Measurements from ENCODE around the gene ZNF385C.

The ZNF385C gene

GRCh38 chr17:42124256-42124655, 26.0 kb upstream of the ZNF385C start:
- DNase-seq: no peak

DNA sequence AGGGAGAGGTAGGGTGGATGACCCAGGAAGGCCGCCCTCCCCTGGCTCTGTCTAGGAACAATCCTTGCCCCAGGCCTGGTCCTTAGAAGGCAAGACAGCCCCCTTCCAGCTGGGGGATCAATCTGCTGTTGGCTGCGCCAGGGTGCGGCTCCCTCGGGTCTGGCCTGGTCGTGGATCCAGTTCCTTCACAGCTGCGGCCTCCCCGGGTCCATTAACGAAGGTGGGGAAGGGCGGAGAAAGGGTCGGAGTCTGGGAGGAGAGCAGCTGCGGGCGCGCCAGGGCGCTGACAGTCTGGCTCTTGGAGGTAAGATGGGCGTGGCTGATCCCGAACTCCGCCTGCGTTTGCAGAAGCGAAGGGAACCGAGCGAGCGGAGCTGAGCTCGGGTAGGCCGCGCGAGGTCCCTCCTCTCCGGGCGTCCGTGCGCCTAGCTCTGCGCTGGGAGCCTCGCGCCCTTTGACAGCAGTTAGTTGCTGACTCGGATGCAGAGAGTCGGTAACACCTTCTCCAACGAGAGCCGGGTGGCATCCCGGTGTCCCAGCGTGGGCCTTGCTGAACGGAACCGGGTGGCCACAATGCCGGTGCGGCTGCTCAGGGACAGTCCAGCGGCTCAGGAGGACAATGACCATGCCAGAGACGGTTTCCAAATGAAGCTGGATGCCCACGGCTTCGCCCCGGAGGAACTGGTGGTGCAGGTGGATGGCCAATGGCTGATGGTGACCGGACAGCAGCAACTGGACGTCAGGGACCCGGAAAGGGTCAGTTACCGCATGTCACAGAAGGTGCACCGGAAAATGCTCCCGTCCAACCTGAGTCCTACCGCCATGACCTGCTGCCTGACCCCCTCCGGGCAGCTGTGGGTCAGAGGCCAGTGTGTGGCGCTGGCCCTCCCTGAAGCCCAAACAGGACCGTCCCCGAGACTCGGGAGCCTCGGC, 24.4 kb upstream of the ZNF385C start, which contains the start of gene HSPB9:
TSS of gene HSPB9 (plus strand) at position 434 of the 933 bp plus-strand sequence. CDS start at position 481, 47 bp downstream.
- DNase-seq: no peak

DNA sequence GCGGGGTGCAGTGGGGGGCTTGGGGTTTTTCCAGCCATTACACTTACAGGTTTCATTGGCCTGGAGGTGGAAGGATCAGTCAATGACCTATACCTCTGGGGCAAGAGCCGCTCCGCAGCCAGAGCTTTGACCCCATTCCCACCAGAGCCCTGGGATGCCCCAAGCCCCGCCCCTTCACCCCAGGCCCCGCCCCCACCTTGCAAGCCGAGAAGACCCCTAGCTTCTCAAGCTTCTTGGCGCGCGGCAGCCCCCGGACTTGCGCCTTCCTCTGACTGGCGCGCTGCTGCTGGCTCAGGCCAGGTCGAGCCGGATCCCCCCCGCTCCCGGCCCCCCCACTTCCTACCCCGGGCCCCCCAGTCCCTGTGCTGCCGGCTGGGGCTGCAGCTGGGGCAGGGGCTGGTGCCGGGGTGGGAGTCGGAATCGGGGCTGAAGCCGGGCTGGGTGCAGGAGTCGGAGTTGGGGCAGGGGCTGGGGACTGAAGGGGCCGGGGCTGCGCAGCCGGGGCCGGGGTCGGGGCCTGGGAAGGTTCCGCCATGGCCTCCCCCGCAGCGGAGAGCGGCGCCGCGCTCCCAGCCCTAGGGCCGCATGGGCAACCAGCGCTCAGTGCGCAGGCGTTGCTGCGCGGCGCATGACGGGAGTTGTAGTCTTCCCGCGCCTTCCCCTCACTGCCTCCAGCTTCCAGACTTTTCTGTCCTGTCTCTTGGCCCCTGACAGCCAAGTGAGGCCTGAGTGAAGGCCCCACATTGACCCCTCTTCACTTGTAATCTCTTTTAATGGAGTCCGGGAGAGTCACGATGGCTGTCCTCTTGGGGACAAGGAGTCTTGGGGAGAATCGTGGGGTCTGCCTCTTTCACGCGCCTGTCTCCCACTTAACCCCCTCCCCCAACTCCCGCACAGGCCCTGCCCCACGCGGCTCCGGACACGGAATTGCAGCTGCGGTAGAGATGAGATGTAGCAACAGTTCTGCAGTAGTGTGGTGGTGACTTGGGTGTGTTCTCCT, 22.8 kb upstream of the ZNF385C start, which contains the start of gene KAT2A:
TSS of gene KAT2A (minus strand) at position 598 of the 1,000 bp plus-strand sequence. CDS start at position 535, 63 bp downstream.
- peak; percentile 95 for DNase-seq

DNA sequence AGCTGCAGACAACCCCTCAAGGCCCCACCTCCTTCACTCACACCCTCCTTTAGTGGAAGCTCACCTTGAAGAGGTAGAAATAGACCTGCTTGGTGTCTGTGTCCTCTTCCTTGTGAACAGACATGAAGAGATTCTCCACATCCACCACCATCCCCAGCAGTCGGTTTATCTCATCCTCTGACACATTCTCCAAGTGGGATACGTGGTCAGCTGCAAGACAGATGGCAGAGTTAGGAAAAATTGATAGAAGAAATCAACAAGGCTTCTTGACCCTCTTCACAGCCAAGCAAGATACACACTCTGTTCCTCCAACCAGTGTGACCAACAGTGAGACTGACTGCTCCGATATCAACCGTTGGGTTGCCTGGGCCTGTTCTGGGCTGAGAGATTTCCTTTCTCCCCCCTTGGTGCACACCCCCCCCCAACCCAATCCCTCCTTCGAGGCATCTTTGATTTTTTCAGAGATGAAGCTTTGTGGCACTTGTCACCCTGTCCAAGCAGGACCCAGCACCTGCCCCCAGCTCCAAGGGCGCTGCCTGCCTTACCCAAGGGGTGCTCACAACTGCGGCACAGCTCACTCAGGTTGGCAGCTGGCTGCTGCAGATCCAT, 22.0 kb upstream of the ZNF385C start:
- DNase-seq: no peak

DNA sequence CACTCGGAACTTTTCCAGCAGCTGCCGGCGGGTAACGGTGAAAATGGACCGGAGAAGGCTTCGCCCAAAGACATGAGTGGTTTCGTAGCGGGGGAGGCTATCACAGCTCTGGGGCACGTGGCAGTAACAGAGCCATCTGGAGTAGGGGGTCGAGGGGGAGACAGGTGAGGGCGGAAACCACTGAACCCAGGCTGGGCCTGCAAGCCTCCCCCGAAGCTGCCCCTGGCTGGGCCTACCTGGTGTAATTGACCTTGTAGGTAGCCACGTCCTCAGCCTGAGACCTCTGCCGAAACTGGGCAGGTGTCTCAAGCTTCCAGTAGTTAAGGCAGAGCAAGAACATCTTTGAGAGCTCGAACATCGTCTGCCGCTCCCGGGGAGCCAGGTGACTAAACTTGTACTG, 21.0 kb upstream of the ZNF385C start:
- no peak for DNase-seq

GRCh38 chr17:42118545-42118944, 20.3 kb upstream of the ZNF385C start:
- peak; percentile 56 for DNase-seq

GRCh38 chr17:42118126-42118510, 19.8 kb upstream of the ZNF385C start:
- no peak for DNase-seq

DNA sequence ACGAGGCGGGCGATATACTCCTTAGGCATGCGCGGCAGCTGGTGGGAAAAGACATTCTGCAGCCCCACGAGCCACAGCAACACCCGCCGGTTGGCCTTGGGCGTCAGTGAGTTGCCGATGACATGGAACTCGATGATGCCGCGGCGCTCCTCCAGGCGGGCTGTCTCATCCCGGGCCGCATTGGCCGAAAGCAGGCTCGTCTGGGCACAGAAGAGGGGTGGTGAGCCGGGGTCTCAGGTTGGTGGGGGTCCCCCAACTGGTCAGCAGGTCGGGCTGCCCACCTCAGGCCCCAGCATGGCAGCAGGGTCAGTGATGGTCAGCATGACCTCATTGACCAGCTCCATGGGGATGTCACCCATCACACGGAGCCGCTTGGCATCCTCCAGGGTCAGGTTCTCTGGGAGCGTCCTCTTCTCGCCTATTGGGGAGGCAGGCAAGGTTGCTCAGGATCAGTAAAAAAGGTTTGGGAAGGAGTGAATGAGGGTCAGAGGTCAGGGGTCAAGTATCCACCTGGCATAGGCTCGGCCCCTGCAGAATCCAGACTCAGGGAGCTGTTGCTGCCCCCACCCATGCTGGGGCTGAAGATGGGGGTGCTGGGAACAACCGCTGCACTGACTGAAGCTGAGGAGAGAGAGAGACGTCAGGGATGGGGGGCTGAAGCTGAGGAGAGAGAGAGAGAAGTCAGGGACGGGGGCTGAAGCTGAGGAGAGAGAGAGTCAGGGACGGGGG, 19.3 kb upstream of the ZNF385C start:
- no peak for DNase-seq

DNA sequence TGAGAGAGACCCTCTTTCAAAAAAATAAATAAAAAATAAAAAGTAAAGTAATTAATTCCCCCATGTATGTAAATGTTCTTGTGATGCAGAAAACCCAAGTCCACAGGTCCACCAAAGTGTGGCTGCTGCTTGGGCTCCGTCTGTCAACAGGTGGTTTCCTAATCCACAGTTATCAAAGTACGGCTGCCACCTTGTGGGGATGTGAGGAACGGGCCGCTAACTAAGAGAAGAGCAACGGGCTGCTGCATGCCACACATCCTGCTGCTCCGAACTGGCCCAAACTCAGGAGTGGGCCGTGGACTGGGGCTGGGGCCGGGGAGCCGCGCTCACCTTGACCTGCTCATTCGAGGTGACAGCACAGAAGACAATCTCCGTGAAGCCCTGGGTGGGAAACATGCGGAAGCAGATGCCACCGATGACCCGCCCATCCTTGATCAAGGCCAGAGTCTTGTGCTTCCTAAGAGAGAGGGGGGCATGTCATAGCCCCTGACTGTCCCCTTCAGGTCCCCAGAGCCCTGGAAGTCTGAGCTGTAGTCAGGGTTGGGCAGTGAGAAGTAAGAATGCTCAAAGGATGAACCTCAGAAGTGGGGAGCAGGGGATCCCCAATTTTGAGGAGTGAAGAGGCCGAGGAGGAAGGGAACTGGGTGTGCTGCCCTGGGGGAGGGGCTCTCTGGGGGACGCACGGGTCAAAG, 18.6 kb upstream of the ZNF385C start:
- peak; percentile 63 for DNase-seq

GRCh38 chr17:42114118-42114517, 15.8 kb upstream of the ZNF385C start:
- DNase-seq: no peak

GRCh38 chr17:42113293-42114069, 15.2 kb upstream of the ZNF385C start:
- DNase-seq: no peak

GRCh38 chr17:42112552-42113176, 14.4 kb upstream of the ZNF385C start, which contains the start of gene DHX58:
DHX58 (minus strand) TSS chr17:42112714; CDS start chr17:42111892, 822 bp downstream.
- peak; percentile 70 for DNase-seq

DNA sequence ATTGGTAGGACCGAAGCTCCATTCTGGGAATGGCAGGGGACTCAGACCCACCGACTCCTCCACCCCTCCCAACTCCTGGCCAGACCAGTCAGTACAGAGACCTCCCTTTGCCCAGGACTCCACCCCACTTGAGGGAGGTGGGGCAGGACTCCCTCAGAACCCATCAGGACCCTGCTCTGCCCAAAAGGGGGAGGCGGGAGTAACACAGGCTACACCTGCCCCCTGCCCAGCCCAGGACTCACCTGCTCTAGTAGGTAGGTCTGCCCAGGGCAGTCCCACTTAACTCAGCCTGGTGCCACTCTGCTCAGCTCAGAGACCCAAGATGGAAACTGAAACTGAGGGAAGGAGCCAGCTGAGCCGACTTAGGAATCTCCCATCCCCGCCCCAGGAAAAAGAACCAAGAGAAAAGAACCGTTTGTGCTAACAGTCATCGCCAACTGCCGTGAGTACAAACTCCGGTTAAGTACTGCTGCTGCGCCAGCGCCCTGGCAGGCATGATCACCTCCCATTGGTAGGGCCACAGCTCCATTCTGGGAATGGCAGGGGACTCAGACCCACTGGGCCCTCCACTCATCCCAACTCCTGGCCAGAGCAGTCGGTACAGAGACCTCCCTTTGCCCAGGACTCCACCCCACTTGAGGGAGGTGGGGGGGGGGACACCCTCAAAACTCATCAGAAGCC, 13.7 kb upstream of the ZNF385C start:
- DNase-seq: no peak

DNA sequence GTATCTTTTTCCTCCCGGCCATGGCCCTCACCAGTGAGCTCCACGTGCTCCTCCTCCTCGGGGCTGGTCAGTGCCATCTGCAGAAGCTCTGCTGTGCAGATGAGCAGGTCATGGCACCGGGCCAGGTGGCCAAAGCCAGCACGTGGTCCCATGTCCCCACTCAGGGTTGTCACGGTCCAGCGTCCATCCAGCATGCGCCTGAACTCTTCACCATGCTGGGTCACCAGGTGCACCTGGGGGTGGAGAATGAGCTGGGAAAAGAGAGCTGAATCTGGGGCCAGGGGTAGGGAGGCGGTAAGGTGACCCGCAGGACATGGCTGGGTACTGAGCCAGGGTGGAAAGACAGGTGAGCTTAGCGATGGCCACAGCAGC, 13.0 kb upstream of the ZNF385C start:
- no peak for DNase-seq

DNA sequence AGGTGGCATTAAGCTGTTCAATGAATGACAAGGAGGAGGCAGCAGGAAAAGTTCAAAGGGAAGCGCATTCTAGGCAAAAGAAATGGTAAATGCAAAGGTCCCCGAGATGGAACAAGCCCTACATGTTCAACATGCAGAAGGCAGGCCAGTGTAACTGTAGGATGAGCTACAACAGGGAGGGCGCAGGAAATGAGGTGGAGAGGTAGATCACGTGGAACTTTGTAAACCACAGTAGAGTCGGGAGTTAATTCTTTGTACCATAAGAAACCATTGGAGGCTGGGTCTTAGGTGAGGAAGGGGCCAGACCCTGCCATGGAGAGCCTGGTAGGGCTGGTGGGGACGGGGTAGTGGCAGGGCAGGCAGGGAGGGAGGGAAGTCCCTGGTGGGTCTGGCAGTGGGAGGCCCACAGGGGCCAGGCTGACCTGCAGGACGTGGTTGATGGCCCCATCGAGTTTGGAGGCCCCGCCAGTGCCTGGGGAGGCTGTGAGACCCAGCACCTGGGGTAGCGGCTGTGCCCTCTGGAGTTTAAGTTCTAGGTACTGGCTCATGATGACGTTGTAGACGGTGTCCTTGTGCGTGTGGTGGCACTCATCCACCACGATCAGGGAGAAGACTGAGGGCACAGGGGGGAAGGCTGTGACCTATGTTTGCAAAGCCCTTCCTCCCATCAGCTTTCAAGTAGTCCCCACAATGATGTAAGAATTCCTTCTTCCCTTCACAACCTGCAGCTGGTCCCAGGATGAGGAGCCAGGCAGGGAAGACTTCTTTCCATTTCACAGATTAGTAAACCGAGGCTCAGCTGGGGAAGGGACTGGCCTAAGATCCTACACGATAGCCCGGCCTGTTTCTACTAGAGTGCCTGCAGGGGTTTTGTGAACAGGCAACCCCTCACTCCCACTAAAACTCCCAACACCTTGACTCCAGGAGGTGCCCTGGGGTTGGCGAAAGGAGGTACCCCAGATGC, 12.3 kb upstream of the ZNF385C start:
- no peak for DNase-seq

GRCh38 chr17:42109086-42109485, 10.8 kb upstream of the ZNF385C start:
- DNase-seq: no peak

GRCh38 chr17:42107597-42108576, 9.6 kb upstream of the ZNF385C start:
- DNase-seq: peak; percentile 88
